GM11168 (cell line): ENCODE measurements around the gene RNF123.

Experiments used
- in situ Hi-C: fragments of 300-500 bp; cut with MboI; formaldehyde crosslinking; loops from one replicate; pipeline ENCODE4 v1.12.0; 2022; ENCODE audit warnings: low sequenced_read_pairs; ENCODE audit not compliant: unreplicated experiment

The RNF123 gene

GRCh38 chr3:49689046-49689907 is at the start of gene RNF123, which contains the start of gene MST1:
Gene RNF123 (plus strand): TSS chr3:49689557. CDS start chr3:49691166, 1,609 bp downstream.
Gene MST1 (minus strand): TSS chr3:49689474. CDS start chr3:49688691, 783 bp downstream.
- in situ Hi-C loops, result no loop called here

GRCh38 chr3:49641292-49641691 is 48.1 kb upstream of the RNF123 start:
- in situ Hi-C loops, result loop anchor here (10.0 kb wide), 1 partner anchor 106 kb away; no protein-coding TSS in a partner anchor

GRCh38 chr3:49641921-49642707 is 47.2 kb upstream of the RNF123 start:
- in situ Hi-C loops, result loop anchor here (10.0 kb wide), 1 partner anchor 107 kb away; no protein-coding TSS in a partner anchor

- in situ Hi-C loops, result loop anchor here (10.0 kb wide), 1 partner anchor 108 kb away; no protein-coding TSS in a partner anchor
Measured at GRCh38 chr3:49642708-49643145, 46.6 kb upstream of the RNF123 start.

GRCh38 chr3:49644684-49645083 is 44.7 kb upstream of the RNF123 start:
- in situ Hi-C loops, result loop anchor here (10.0 kb wide), 1 partner anchor 110 kb away; no protein-coding TSS in a partner anchor

- in situ Hi-C loops, result loop anchor here (10.0 kb wide), 1 partner anchor 111 kb away; no protein-coding TSS in a partner anchor
Measured at GRCh38 chr3:49646236-49646635, 43.1 kb upstream of the RNF123 start.

- in situ Hi-C loops, result loop anchor here (10.0 kb wide), 1 partner anchor 113 kb away; no protein-coding TSS in a partner anchor
Measured at GRCh38 chr3:49647741-49648140, 41.6 kb upstream of the RNF123 start.

- in situ Hi-C loops, result loop anchor here (10.0 kb wide), 1 partner anchor 114 kb away; no protein-coding TSS in a partner anchor
Measured at GRCh38 chr3:49648354-49649019, 40.9 kb upstream of the RNF123 start.

GRCh38 chr3:49649576-49649975 is 39.8 kb upstream of the RNF123 start:
- in situ Hi-C loops, result loop anchor here (10.0 kb wide), 1 partner anchor 115 kb away; no protein-coding TSS in a partner anchor

- in situ Hi-C loops, result no loop called here
Measured at GRCh38 chr3:49650177-49650576, 39.2 kb upstream of the RNF123 start.

- in situ Hi-C loops, result no loop called here
Measured at GRCh38 chr3:49650637-49651036, 38.7 kb upstream of the RNF123 start.

- in situ Hi-C loops, result no loop called here
Measured at GRCh38 chr3:49652218-49652902, 37.0 kb upstream of the RNF123 start.

- in situ Hi-C loops, result no loop called here
Measured at GRCh38 chr3:49652903-49653415, 36.4 kb upstream of the RNF123 start.

- in situ Hi-C loops, result no loop called here
Measured at GRCh38 chr3:49653621-49654020, 35.7 kb upstream of the RNF123 start.

- in situ Hi-C loops, result no loop called here
Measured at GRCh38 chr3:49654176-49654825, 35.1 kb upstream of the RNF123 start.

- in situ Hi-C loops, result no loop called here
Measured at GRCh38 chr3:49654955-49655556, 34.3 kb upstream of the RNF123 start.

- in situ Hi-C loops, result no loop called here
Measured at GRCh38 chr3:49655731-49656285, 33.5 kb upstream of the RNF123 start.

GRCh38 chr3:49656541-49657112 is 32.7 kb upstream of the RNF123 start:
- in situ Hi-C loops, result no loop called here
